ENCODE measurements around the gene MMP25. TPM values are rescaled to one million over a fixed set of nuclear protein-coding genes. Genes with fewer than 3 reads are reported as not detected.

MMP25 gene
- total and polyA plus RNA-seq, 10 of the 15 experiments (the other 5 are each of a cell fraction or from before 2014, with no cell fraction given): 0.03 to 0.36 (median 0.13) TPM; not detected in 1

- TF ChIP-seq CUX1 (IDR thresholded peaks at IDR 0.05; ENCODE audit: insufficient replicate concordance, low read depth, low read length) (no peak), PML (IDR thresholded peaks at IDR 0.05; ENCODE audit: low read length) (no peak), ATF3 (IDR thresholded peaks at IDR 0.05; ENCODE audit: borderline replicate concordance, extremely low read depth, low read depth, low read length) (no peak), PAX8 (IDR thresholded peaks at IDR 0.05) (no peak), YBX1 (IDR thresholded peaks at IDR 0.05) (no peak), BHLHE40 (IDR thresholded peaks at IDR 0.05; ENCODE audit: borderline replicate concordance in 1 of 2, low read depth in 2 of 2, low read length in 1 of 2) (peak; percentile 79; a peak in 3 of 4 replicates), HDGF (IDR thresholded peaks at IDR 0.05) (peak; percentile 25; the same call in 1 of the 2 replicates), RAD51 (IDR thresholded peaks at IDR 0.05) (no peak), FOXM1 (IDR thresholded peaks at IDR 0.05; ENCODE audit: low read depth, low read length) (peak; percentile 56; the same call in 1 of the 2 replicates), EP300 (IDR thresholded peaks at IDR 0.05; ENCODE audit: borderline replicate concordance in 1 of 2, control insufficient read depth in 1 of 2, low read depth in 2 of 2, low read length in 2 of 2) (no peak), RFX5 (IDR thresholded peaks at IDR 0.05; ENCODE audit: low read depth, low read length) (no peak), NFYB (IDR thresholded peaks at IDR 0.05; ENCODE audit: insufficient read depth, low read depth, low read length) (no peak), SKIL (IDR thresholded peaks at IDR 0.05; ENCODE audit: low read depth, poor library complexity, severe bottlenecking) (no peak), ZNF217 (IDR thresholded peaks at IDR 0.05) (0 out of 2 replicates have a peak, but pooled peaks have one; percentile 63), SIX5 (IDR thresholded peaks at IDR 0.05; ENCODE audit: low read depth, low read length, severe bottlenecking) (no peak), GABPA (IDR thresholded peaks at IDR 0.05; ENCODE audit: low read depth) (no peak), ZNF274 (IDR thresholded peaks at IDR 0.05; ENCODE audit: insufficient read depth, insufficient read length) (no peak), MYB (IDR thresholded peaks at IDR 0.05; ENCODE audit: borderline replicate concordance, low read depth, low read length) (no peak), CBX3 (IDR thresholded peaks at IDR 0.05; ENCODE audit: borderline replicate concordance, low read depth) (no peak), CHD1 (IDR thresholded peaks at IDR 0.05; ENCODE audit: low read depth, low read length) (no peak), KDM1A (IDR thresholded peaks at IDR 0.05; ENCODE audit: borderline replicate concordance) (no peak), RELA (IDR thresholded peaks at IDR 0.05; ENCODE audit: borderline replicate concordance, partially characterized antibody) (no peak), SMC3 (IDR thresholded peaks at IDR 0.05; ENCODE audit: borderline replicate concordance, low read length) (no peak)
Measured at GRCh38 chr16:3074860-3075522, 28.6 kb downstream of the MMP25 start (continued).
